Epithelial cell of proximal tubule (primary cell): Measurements from ENCODE around the gene KBTBD2. TPM values are rescaled to one million over a fixed set of nuclear protein-coding genes. Genes with fewer than 3 reads are reported as not detected.

Source experiments
- DNase-seq: peaks from one replicate; pipeline ENCODE4 v3.0.0-alpha.2; 2011; ENCODE audit warnings: low read depth
- H3K4me3 ChIP-seq: 2 replicates; pipeline ENCODE4 v1.5.1; 2011; ENCODE audit warnings: low read depth, mild to moderate bottlenecking, low read length
- total RNA-seq: library from RNA; depleted of rRNA; stranded (reverse); fragments of >200 nt; gene quantifications from 2 replicates; pipeline ENCODE4 v1.2.3, GENCODE V29; 2015
- TF ChIP-seq, protein P1 (sequence below): conservative IDR thresholded peaks from 2 replicates; pipeline ENCODE4 v1.5.1; 2012; ENCODE audit warnings: low read depth, mild to moderate bottlenecking, low read length

Gene KBTBD2
- total RNA-seq, 1 donor from 2014 or later = 21.0 TPM

DNA sequence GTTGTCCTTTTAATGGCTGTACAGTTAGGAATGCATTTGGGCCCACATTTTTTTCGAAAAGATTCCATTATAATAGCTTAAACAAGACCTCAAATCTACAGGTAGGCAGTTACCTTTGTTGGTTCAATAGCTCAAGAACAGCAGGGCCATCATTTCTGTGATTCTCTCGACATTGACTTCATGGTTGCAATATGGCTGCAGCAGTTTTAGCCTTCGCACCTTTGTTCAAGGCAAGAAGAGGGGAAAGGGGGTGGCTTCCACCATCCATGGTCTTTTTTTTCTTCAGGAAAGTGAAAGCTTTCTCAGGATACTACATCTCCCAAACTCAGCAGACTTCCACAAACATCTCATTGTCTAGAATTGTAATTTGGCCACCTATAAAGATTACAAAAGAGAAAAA lies 2.2 kb upstream of the KBTBD2 start:
- TF ChIP-seq, protein P1, sequence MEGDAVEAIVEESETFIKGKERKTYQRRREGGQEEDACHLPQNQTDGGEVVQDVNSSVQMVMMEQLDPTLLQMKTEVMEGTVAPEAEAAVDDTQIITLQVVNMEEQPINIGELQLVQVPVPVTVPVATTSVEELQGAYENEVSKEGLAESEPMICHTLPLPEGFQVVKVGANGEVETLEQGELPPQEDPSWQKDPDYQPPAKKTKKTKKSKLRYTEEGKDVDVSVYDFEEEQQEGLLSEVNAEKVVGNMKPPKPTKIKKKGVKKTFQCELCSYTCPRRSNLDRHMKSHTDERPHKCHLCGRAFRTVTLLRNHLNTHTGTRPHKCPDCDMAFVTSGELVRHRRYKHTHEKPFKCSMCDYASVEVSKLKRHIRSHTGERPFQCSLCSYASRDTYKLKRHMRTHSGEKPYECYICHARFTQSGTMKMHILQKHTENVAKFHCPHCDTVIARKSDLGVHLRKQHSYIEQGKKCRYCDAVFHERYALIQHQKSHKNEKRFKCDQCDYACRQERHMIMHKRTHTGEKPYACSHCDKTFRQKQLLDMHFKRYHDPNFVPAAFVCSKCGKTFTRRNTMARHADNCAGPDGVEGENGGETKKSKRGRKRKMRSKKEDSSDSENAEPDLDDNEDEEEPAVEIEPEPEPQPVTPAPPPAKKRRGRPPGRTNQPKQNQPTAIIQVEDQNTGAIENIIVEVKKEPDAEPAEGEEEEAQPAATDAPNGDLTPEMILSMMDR = no peak
- no peak for DNase-seq
- no peak overlapping the region for H3K4me3 ChIP-seq

DNA sequence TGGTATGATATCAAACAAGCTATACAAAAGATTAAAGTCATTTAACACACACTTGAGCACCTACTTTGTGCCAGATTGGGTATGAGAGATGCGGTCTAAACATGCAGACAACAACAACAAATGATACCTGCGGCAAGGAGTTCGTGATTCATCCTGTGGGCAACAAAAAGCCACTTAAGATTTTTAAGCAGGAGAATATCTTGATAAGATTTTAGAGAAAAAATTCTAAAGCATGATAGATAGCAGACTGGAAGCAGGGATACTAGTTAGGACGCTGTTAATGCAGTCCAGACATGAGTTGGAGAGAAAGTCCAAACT lies 1.6 kb upstream of the KBTBD2 start:
- TF ChIP-seq, protein P1 = no peak
- no peak for DNase-seq
- H3K4me3 ChIP-seq = no peak overlapping the region

DNA sequence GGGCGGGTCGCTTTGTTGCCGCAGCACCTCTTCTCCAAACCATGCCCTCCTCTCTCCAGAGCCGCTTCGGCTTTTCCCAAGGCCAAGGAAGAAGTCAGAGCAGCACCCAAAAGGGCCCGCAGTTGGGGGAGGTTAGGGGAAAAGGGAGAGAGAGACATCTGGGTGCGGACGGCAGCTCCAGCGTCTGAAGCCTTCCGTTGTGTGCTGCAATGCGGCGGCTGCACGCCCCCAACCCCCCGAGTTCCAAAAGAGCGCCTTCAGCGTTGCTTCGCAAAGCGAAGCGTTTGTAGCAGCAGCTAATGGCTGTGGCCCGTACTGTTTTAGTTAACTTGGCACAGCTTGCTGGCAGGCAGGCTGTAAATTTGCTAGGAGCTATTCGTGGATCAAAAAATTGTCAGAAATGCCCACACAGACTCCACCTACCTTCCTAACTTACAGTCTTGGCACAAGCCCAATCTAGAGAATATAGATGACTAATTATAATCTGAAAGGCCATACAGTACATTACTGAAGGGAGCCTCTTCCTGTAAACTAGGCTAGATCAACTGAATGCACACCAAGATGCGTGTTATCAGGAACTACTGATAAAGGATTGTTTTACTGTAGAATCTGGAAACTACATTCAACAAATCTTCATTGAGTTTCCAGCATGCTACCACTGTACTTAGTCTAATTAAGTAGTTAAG lies 1.1 kb upstream of the KBTBD2 start:
- TF ChIP-seq, protein P1 = no peak
- H3K4me3 ChIP-seq = peak overlapping the region; percentile 64
- DNase-seq = no peak

DNA sequence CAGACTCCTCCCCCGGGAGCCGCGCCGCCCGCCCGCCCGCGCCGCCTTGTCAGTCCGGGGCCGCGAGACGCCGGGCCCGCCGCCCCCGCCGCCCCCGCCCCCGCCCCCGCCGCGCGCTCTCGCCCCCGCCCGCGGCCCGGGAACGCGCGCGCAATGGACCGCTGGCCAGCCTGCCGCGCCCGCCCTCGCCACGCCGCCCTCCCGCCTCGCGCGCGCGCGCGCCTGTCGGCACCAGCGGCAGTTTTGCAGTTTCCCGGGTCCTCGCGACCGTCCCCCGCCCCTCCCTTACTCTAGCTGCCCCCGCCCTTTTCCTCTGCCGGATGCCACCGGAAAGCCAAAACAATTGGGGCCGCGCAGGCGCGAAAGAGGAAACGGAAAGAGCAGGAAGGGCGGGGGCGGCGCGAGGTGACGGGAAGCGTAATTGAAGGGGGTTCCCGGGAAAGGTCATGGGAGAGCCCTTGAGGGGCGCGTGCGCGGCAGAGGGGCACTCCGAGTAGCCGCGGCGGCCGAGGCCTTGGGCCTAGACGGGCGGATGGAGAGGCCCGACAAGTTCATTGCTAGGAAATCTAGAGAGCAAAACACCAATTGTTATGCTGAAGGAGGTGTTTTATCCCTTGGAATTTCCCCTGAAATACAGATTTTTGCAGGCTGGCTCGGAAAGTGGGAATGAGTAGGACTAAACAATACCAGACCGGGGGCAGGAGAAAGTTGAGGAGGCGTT lies 400 bp upstream of the KBTBD2 start:
- DNase-seq = peak; percentile 59
- TF ChIP-seq, protein P1 = no peak

DNA sequence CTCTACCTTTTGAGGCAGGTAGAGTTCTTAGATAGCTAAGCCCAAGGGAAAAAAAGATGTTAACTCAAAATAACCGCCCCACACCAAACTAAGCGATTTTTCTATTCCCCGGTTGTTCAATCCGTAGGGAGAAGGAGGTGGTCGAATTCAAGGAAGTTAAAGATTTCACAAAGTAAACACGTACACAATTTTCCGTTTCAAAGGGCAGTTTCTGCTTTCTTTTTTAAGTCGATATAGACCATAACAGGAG lies 842 bp downstream of the KBTBD2 start:
- DNase-seq = no peak
- TF ChIP-seq, protein P1 = no peak
- H3K4me3 ChIP-seq = peak overlapping the region; percentile 90

More for the DNA sequence above, 400 bp upstream of the KBTBD2 start:
- H3K4me3 ChIP-seq = peak overlapping the region; percentile 90

DNA sequence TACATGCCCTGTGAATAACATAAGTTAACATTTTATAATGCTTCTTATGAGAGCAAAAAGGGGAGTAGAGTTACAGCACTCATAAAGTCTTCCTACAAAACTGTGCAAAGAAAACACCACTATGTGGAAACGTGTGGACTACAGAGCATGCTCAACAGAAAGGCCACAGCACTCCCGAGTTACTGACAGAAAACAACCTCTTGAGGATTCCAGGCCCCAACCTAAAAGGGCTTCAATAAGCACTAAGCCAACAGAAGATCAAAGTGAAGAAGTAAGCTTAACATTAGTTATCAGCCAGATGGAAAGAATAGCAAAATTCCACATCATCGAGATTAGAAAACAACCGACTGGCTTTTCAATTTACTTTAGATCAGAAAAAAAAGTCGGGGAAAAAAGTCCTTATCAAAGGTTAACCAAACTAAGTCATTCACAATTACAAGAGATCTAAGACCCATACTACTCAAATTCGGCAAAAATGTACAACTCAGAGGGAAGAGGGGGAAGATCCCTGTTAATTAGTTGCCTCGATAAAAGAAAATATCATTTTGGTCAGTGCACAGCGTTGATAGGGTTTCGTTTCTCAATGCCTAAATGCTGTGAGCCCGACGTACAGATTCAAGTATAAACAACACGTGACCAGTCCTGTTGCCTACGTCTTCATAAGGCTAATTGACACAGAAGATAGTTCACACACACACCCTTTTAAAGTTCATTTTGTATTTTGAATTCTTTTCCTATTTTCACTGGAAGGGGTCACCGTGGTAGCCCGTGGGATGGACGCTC lies 1.4 kb downstream of the KBTBD2 start:
- TF ChIP-seq, protein P1 = no peak

More for the DNA sequence above, 1.4 kb downstream of the KBTBD2 start:
- H3K4me3 ChIP-seq = peak overlapping the region; percentile 90
- no peak for DNase-seq
